AG20443 (cell line): ENCODE measurements around the gene ZNF234.
A peak's percentile ranks its signal among the peaks of the same experiment; 100 is the strongest.
"Not testable (repeated sequence)": the region's sequence is repeated elsewhere in the genome, so short reads cannot be mapped to it uniquely, and the experiment has no call there.

Source experiments
- DNase-seq: peaks from one replicate; pipeline ENCODE4 v3.0.0; 2012; ENCODE audit warnings: low spot score, mixed read lengths

ZNF234 gene

DNA sequence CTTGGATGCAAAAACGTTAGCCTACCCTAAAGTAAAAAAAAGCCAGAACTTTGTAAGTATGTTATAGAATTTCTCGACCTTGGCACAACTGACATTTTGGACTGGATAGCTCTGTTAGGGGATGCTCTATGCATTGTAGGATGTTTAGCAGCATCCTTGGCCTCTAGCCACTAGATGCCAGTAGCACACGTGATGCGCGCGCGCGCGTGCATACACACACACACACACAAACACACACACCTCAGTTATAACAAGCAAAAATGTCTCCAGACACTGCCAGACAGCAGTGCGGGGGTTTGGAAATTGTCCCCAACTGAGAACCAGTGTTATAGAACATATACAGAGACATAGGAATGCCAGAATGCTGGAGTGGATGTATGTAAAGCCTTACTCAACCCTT, 40.8 kb downstream of the ZNF234 start:
- DNase-seq, result no peak

DNA sequence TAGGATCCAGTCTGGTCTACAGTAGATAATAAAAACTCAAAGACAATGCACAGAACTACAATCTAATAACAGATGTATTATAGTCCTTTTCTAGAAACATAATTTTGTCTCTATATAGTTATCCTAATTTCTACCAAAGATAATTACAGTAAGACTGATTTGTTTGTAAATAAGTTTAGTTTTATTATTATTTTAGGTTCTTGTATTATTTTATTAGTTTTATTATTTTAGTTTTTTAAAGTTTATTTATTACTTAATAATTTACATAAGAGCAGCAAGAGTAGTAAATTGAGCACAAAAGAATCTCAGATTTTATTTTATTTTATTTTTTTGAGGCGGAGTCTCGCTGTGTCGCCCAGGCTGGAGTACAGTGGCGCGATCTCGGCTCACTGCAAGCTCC, 48.7 kb downstream of the ZNF234 start:
- DNase-seq, result no peak

GRCh38 chr19:44192127-44192526, 50.8 kb downstream of the ZNF234 start:
- DNase-seq, result no peak

GRCh38 chr19:44196772-44197171, 55.4 kb downstream of the ZNF234 start:
- DNase-seq, result no peak

- no peak for DNase-seq
These were observed 61.1 kb downstream of the ZNF234 start for GRCh38 chr19:44202470-44202869.

- no peak for DNase-seq
These were observed 61.6 kb downstream of the ZNF234 start for GRCh38 chr19:44202974-44203373.

DNA sequence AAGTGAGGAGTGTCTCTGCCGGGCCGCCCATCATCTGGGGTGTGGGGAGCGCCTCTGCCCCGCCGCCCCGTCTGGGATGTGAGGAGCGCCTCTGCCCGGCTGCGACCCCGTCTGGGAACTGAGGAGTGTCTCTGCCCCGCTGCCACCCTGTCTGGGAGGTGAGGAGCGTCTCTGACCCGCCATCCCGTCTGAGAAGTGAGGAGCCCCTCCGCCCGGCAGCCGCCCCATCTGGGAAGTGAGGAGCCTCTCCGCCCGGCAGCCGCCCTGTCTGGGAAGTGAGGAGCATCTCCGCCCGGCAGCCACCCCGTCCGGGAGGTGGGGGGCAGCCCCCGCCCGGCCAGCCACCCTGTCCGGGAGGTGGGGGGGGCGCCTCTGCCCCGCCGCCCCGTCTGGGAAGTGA, 62.5 kb downstream of the ZNF234 start:
- DNase-seq, result not testable (repeated sequence)

- DNase-seq, result no peak
These were observed 63.4 kb downstream of the ZNF234 start for GRCh38 chr19:44204772-44205171.

DNA sequence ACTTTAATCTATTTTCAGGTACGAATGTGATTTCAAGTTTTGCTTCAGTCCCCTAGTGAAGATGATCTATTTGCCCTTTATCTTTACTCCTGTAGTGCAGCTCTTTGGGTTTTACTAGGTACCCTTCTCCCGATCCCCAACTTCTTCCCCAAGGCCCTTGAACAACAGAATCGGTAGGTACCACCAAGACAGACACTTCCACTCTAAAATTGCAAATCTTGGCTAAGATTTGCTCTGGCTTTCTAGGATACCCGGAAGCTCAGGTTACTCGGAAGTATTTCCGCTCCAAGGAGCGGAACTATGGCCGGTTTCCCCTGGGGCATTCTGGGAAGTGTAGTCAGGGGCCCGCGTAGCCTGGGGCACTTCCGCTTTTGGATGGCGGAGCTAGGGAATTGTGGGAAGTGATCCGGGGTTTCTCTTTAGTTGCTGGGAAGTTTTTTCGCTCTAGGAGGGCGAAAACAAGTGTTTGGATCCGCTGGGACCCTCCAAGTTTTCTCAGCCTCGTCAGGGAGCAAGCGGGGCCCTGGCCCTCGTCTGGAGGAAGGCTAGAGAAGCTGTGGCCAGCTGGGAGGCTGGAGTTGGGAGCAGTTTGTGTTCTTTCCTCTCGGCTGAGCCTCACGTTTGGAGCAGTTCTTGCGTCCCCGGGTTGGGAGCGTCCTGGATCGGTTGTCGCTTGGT, 65.9 kb downstream of the ZNF234 start:
- peak; percentile 94 for DNase-seq
